Measurements from ENCODE around the gene PPP1R16B.
"Not testable (repeated sequence)": the region's sequence is repeated elsewhere in the genome, so short reads cannot be mapped to it uniquely, and the experiment has no call there.

PPP1R16B gene

GRCh38 chr20:38855356-38855755 lies 49.9 kb downstream of the PPP1R16B start:
- no peak for DNase-seq

- no peak for DNase-seq
These were observed 51.1 kb downstream of the PPP1R16B start for GRCh38 chr20:38856570-38856969.

- no peak for DNase-seq
These were observed 52.2 kb downstream of the PPP1R16B start for GRCh38 chr20:38857703-38858102.

GRCh38 chr20:38859070-38859690 lies 53.7 kb downstream of the PPP1R16B start:
- peak; percentile 53 for DNase-seq

GRCh38 chr20:38859857-38860256 lies 54.4 kb downstream of the PPP1R16B start:
- not testable (repeated sequence) for DNase-seq

- no peak for DNase-seq
These were observed 55.5 kb downstream of the PPP1R16B start for GRCh38 chr20:38861071-38861401.

GRCh38 chr20:38862226-38862625 lies 56.7 kb downstream of the PPP1R16B start:
- no peak for DNase-seq

GRCh38 chr20:38863024-38863851 lies 57.7 kb downstream of the PPP1R16B start:
- peak; percentile 71 for DNase-seq

- DNase-seq, result no peak
These were observed 59.2 kb downstream of the PPP1R16B start for GRCh38 chr20:38864662-38865061.

- no peak for DNase-seq
These were observed 61.0 kb downstream of the PPP1R16B start for GRCh38 chr20:38866265-38867061.

GRCh38 chr20:38867062-38867359 lies 61.5 kb downstream of the PPP1R16B start:
- DNase-seq, result no peak

- DNase-seq, result no peak
These were observed 65.4 kb downstream of the PPP1R16B start for GRCh38 chr20:38870733-38871559.

GRCh38 chr20:38871560-38871953 lies 66.1 kb downstream of the PPP1R16B start:
- no peak for DNase-seq

GRCh38 chr20:38872036-38872435 lies 66.5 kb downstream of the PPP1R16B start:
- DNase-seq, result no peak

GRCh38 chr20:38872491-38873049 lies 67.1 kb downstream of the PPP1R16B start:
- no peak for DNase-seq

- DNase-seq, result peak; percentile 86
These were observed 67.6 kb downstream of the PPP1R16B start for GRCh38 chr20:38873050-38873581.

- peak; percentile 66 for DNase-seq
These were observed 69.1 kb downstream of the PPP1R16B start for GRCh38 chr20:38874460-38875174.

GRCh38 chr20:38875175-38875993 lies 69.9 kb downstream of the PPP1R16B start:
- DNase-seq, result peak; percentile 87

GRCh38 chr20:38877483-38877882 lies 72.0 kb downstream of the PPP1R16B start:
- no peak for DNase-seq

- no peak for DNase-seq
These were observed 73.4 kb downstream of the PPP1R16B start for GRCh38 chr20:38878866-38879265.
